NCI-H345 treated with DMSO at 0.1 percent for 48 hours (cell line): ENCODE data around the gene DUSP22.

Experiments
- DNase-seq: peaks from one replicate; lab custom pipeline; 2025; ENCODE audit not compliant: unreplicated experiment; lab: John Stamatoyannopoulos, UW

The DUSP22 gene

GRCh38 chr6:392441-393390 lies 100.4 kb downstream of the DUSP22 start:
- DNase-seq = no peak

- DNase-seq = no peak
Observed at GRCh38 chr6:393391-394221, 101.3 kb downstream of the DUSP22 start.

- DNase-seq = no peak
Observed at GRCh38 chr6:394641-395289, 102.5 kb downstream of the DUSP22 start.

GRCh38 chr6:395432-396125 lies 103.3 kb downstream of the DUSP22 start:
- no peak for DNase-seq

- no peak for DNase-seq
Observed at GRCh38 chr6:396126-396520, 103.8 kb downstream of the DUSP22 start.

GRCh38 chr6:397056-397455 lies 104.8 kb downstream of the DUSP22 start:
- no peak for DNase-seq

- no peak for DNase-seq
Observed at GRCh38 chr6:397604-398003, 105.3 kb downstream of the DUSP22 start.

GRCh38 chr6:398065-398464 lies 105.8 kb downstream of the DUSP22 start:
- no peak for DNase-seq

- no peak for DNase-seq
Observed at GRCh38 chr6:398558-399078, 106.3 kb downstream of the DUSP22 start.

GRCh38 chr6:399785-400534 lies 107.7 kb downstream of the DUSP22 start:
- no peak for DNase-seq

- no peak for DNase-seq
Observed at GRCh38 chr6:400815-401214, 108.5 kb downstream of the DUSP22 start.
